ENCODE data around the gene RPS6KB2. TPM values are rescaled to one million over a fixed set of nuclear protein-coding genes. Genes with fewer than 3 reads are reported as not detected.

RPS6KB2 gene
- total and polyA plus RNA-seq, 2 donors (not counting 1 experiment from before 2014, with no cell fraction given) = 81.8 to 131 TPM

GRCh38 chr11:67393990-67394389 lies 34.3 kb upstream of the RPS6KB2 start:
- Histone ChIP-seq H3K27me3 (replicated peaks in 1 of 4; ENCODE audit: control extremely low read depth in 1 of 4, control insufficient read depth in 3 of 4, insufficient read depth in 4 of 4, low read length in 3 of 4) (no peaks in the 10 kb centered on the region), H3K79me2 (ENCODE audit: control insufficient read depth, insufficient read depth, low read length) (peaks cover 50% of the 10 kb centered on the region), H3K9ac (ENCODE audit: low read length) (no peak overlapping the region), H3K4me3 (ENCODE audit: control extremely low read depth in 1 of 5, extremely low read depth in 1 of 5, insufficient read depth in 1 of 5, low read depth in 2 of 5, low read length in 4 of 5) (no peak overlapping the region), H4K20me1 (ENCODE audit: control insufficient read depth, insufficient read depth, low read length, poor library complexity, severe bottlenecking) (peaks cover 60% of the 10 kb centered on the region), H3K27ac (ENCODE audit: low read length in 2 of 2) (no peak overlapping the region), H3K4me2 (replicated peaks; ENCODE audit: low read depth, low read length, poor library complexity, severe bottlenecking) (no peak overlapping the region), H3K36me3 (replicated peaks in 1 of 2; ENCODE audit: control extremely low read depth in 1 of 2, control insufficient read depth in 1 of 2, extremely low read depth in 1 of 2, insufficient read depth in 2 of 2, low read length in 1 of 2) (peaks cover 0 to 32% of the 10 kb centered on the region in 2 experiments), H2AFZ (ENCODE audit: insufficient read depth, low read depth, low read length, poor library complexity, severe bottlenecking) (no peak overlapping the region), H3K9me3 (ENCODE audit: control extremely low read depth in 1 of 3, control insufficient read depth in 2 of 3, insufficient read depth in 1 of 3, low read length in 2 of 3) (no peaks in the 10 kb centered on the region), H3K4me1 (ENCODE audit: control insufficient read depth in 2 of 2, insufficient read depth in 2 of 2, low read length in 2 of 2) (peaks cover 14 to 41% of the 10 kb centered on the region in 2 donors)
- no peak for DNase-seq
- Mint-ChIP-seq H3K4me3 (peak overlapping the region; percentile 47), H3K27me3 (no peaks in the 10 kb centered on the region), H3K4me1 (peaks cover 49% of the 10 kb centered on the region), H3K27ac (no peak overlapping the region), H3K9me3 (ENCODE audit: insufficient read depth) (no peaks in the 10 kb centered on the region)
- POLR2A ChIA-PET = interaction anchor here (0.6 to 1.6 kb wide), 5 partner anchors 8 to 223 kb away, joined by 3 to 8 read pairs (median 4); partner anchors contain the start of genes POLD4 and PPP1CA
- no peak for ATAC-seq (ENCODE audit: low read depth)
- CTCF ChIA-PET = no interaction called here
- TF ChIP-seq EZH2 (IDR thresholded peaks at IDR 0.05; ENCODE audit: borderline replicate concordance, insufficient read depth, low read depth, low read length, poor library complexity, severe bottlenecking) (no peak), CTCF (IDR thresholded peaks at IDR 0.05) (no peak)
- intact Hi-C loops (cut with micrococcal nuclease) = no loop called here
- WGBS (ENCODE audit: insufficient coverage) = 97% methylated on average over 5 of the region's 5 CpGs

GRCh38 chr11:67395555-67396258 lies 32.6 kb upstream of the RPS6KB2 start:
- H3K36me3 ChIP-seq (replicated peaks in 1 of 2; ENCODE audit: control extremely low read depth in 1 of 2, control insufficient read depth in 1 of 2, extremely low read depth in 1 of 2, insufficient read depth in 2 of 2, low read length in 1 of 2) = peaks cover 2 to 46% of the 10 kb centered on the region in 2 experiments

More at GRCh38 chr11:67395555-67396258, 32.6 kb upstream of the RPS6KB2 start:
- ChIA-PET CTCF (interaction anchor here (1.2 to 1.4 kb wide), 2 partner anchors 111 to 133 kb away, joined by 3 to 4 read pairs; no protein-coding TSS in a partner anchor), POLR2A (interaction anchor here (0.8 to 2.1 kb wide), 3 partner anchors 24 to 42 kb away, joined by 3 to 8 read pairs (median 5); partner anchors contain the start of gene POLD4)
- Histone ChIP-seq H3K27me3 (replicated peaks in 1 of 4; ENCODE audit: control extremely low read depth in 1 of 4, control insufficient read depth in 3 of 4, insufficient read depth in 4 of 4, low read length in 3 of 4) (no peaks in the 10 kb centered on the region), H3K27ac (ENCODE audit: low read length in 2 of 2) (no peak overlapping the region), H4K20me1 (ENCODE audit: control insufficient read depth, insufficient read depth, low read length, poor library complexity, severe bottlenecking) (peaks cover 70% of the 10 kb centered on the region), H2AFZ (ENCODE audit: insufficient read depth, low read depth, low read length, poor library complexity, severe bottlenecking) (no peak overlapping the region), H3K4me3 (ENCODE audit: control extremely low read depth in 1 of 5, extremely low read depth in 1 of 5, insufficient read depth in 1 of 5, low read depth in 2 of 5, low read length in 4 of 5) (no peak overlapping the region), H3K4me1 (ENCODE audit: control insufficient read depth in 2 of 2, insufficient read depth in 2 of 2, low read length in 2 of 2) (peaks cover 26 to 49% of the 10 kb centered on the region in 2 donors), H3K4me2 (replicated peaks; ENCODE audit: low read depth, low read length, poor library complexity, severe bottlenecking) (no peak overlapping the region), H3K9ac (ENCODE audit: low read length) (no peak overlapping the region), H3K79me2 (ENCODE audit: control insufficient read depth, insufficient read depth, low read length) (peaks cover 56% of the 10 kb centered on the region), H3K9me3 (ENCODE audit: control extremely low read depth in 1 of 3, control insufficient read depth in 2 of 3, insufficient read depth in 1 of 3, low read length in 2 of 3) (peaks cover 0 to under 1% (median 0%) of the 10 kb centered on the region in 3 donors)
- Mint-ChIP-seq H3K4me3 (no peak overlapping the region), H3K27me3 (no peaks in the 10 kb centered on the region), H3K27ac (no peak overlapping the region), H3K4me1 (peaks cover 52% of the 10 kb centered on the region), H3K9me3 (ENCODE audit: insufficient read depth) (no peaks in the 10 kb centered on the region)
- ATAC-seq (ENCODE audit: low read depth) (no peak), DNase-seq (no peak)
- intact Hi-C loops (cut with micrococcal nuclease) = no loop called here
- WGBS (ENCODE audit: insufficient coverage) = 96% methylated on average over 13 of the region's 19 CpGs
- TF ChIP-seq CTCF (IDR thresholded peaks at IDR 0.05) = no peak
- TF ChIP-seq EZH2 (IDR thresholded peaks at IDR 0.05; ENCODE audit: borderline replicate concordance, insufficient read depth, low read depth, low read length, poor library complexity, severe bottlenecking) = no peak
